Suprapubic skin (tissue), 4 donors: ENCODE measurements around the gene CNDP1. TPM values are rescaled to one million over a fixed set of nuclear protein-coding genes. Genes with fewer than 3 reads are reported as not detected.
"Not testable (repeated sequence)": the region's sequence is repeated elsewhere in the genome, so short reads cannot be mapped to it uniquely, and the experiment has no call there.

Experiments
- DNase-seq, 2 donors: peaks; one replicate each; pipeline ENCODE4 v3.0.0-alpha.2; 2019; ENCODE audit warnings: low spot score in 2 of 2
- H3K27ac ChIP-seq: fragments of 200-600 bp; sonication (generic); one replicate; pipeline ENCODE4 v1.5.1; 2019
- H3K27me3 ChIP-seq: fragments of 200-600 bp; sonication (generic); one replicate; pipeline ENCODE4 v1.5.1; 2019
- H3K36me3 ChIP-seq: fragments of 200-600 bp; sonication (generic); one replicate; pipeline ENCODE4 v1.5.1; 2019
- H3K4me1 ChIP-seq: fragments of 200-600 bp; sonication (generic); one replicate; pipeline ENCODE4 v1.5.1; 2019
- H3K4me3 ChIP-seq: fragments of 200-600 bp; sonication (generic); one replicate; pipeline ENCODE4 v1.5.1; 2019; ENCODE audit warnings: mild to moderate bottlenecking
- H3K9me3 ChIP-seq: fragments of 200-600 bp; sonication (generic); one replicate; pipeline ENCODE4 v1.5.1; 2019
- CTCF ChIP-seq, 2 donors: fragments of 200-600 bp in 1 of 2; fragments of 450-650 bp in 1 of 2; sonication (generic) in 1 of 2; IDR thresholded peaks; one replicate each; pipeline ENCODE4 v1.5.1; 2016 to 2019; ENCODE audit warnings: antibody characterized with exemption in 2 of 2, mild to moderate bottlenecking in 1 of 2, moderate library complexity in 1 of 2
- EP300 ChIP-seq: sonication (generic); formaldehyde crosslinking; IDR thresholded peaks from one replicate; pipeline ENCODE4 v1.6.1; 2017; ENCODE audit warnings: antibody characterized with exemption
- POLR2A ChIP-seq, 2 donors: fragments of 450-650 bp; IDR thresholded peaks; one replicate each; pipeline ENCODE4 v1.6.1; 2017; ENCODE audit warnings: antibody characterized with exemption in 2 of 2, mild to moderate bottlenecking in 2 of 2, moderate library complexity in 2 of 2
- POLR2AphosphoS5 ChIP-seq, 3 donors: sonication (generic); formaldehyde crosslinking; IDR thresholded peaks; one replicate each; pipeline ENCODE4 v1.6.1; 2017; ENCODE audit warnings: antibody characterized with exemption in 3 of 3
- WGBS: methylation state at CpG from one replicate; pipeline ENCODE4 v1.1.5; 2018; 5-methylcytosine and 5-hydroxymethylcytosine counted together
- total RNA-seq, 4 donors: library from RNA; depleted of rRNA; stranded (reverse); fragments of >200 nt; gene quantifications; one replicate each; pipeline ENCODE4 v1.1.0, GENCODE V29; 2016

Gene CNDP1
- total RNA-seq, 4 donors from 2014 or later = 0.21 to 1.1 (median 0.97) TPM; not detected in 1

GRCh38 chr18:74563999-74564398 lies 29.7 kb downstream of the CNDP1 start:
- TF ChIP-seq POLR2A (IDR thresholded peaks at IDR 0.05) (no peak), EP300 (no peak), POLR2AphosphoS5 (IDR thresholded peaks at IDR 0.05) (no peak), CTCF (IDR thresholded peaks at IDR 0.05) (no peak)
- no peaks in the 10 kb centered on the region for H3K4me1 ChIP-seq
- H3K27ac ChIP-seq = no peak overlapping the region
- 53% methylated on average over 3 of the region's 3 CpGs for WGBS
- H3K27me3 ChIP-seq = peaks cover 8% of the 10 kb centered on the region
- no peak overlapping the region for H3K4me3 ChIP-seq
- no peaks in the 10 kb centered on the region for H3K9me3 ChIP-seq
- DNase-seq = no peak
- H3K36me3 ChIP-seq = no peaks in the 10 kb centered on the region

- H3K4me1 ChIP-seq, H3K27me3 ChIP-seq, H3K9me3 ChIP-seq, H3K27ac ChIP-seq, H3K4me3 ChIP-seq, H3K36me3 ChIP-seq, DNase-seq: not testable (repeated sequence)
- WGBS = 89% methylated on average over 1 of the region's 1 CpG
These were observed 30.9 kb downstream of the CNDP1 start for GRCh38 chr18:74565164-74565563.

GRCh38 chr18:74565993-74566392 lies 31.7 kb downstream of the CNDP1 start:
- H3K27ac ChIP-seq, DNase-seq: not testable (repeated sequence)
- WGBS = 95% methylated on average over 3 of the region's 3 CpGs

GRCh38 chr18:74567822-74568221 lies 33.5 kb downstream of the CNDP1 start:
- Histone ChIP-seq H3K27me3 (peaks cover 8% of the 10 kb centered on the region), H3K36me3 (no peaks in the 10 kb centered on the region), H3K4me3 (no peak overlapping the region), H3K27ac (no peak overlapping the region), H3K4me1 (no peaks in the 10 kb centered on the region), H3K9me3 (no peaks in the 10 kb centered on the region)
- no peak for TF ChIP-seq POLR2A (IDR thresholded peaks at IDR 0.05)
- TF ChIP-seq CTCF (IDR thresholded peaks at IDR 0.05) = no peak
- DNase-seq = no peak
- 68% methylated on average over 7 of the region's 7 CpGs for WGBS

More at GRCh38 chr18:74565993-74566392, 31.7 kb downstream of the CNDP1 start:
- H3K9me3 ChIP-seq, H3K4me3 ChIP-seq, H3K36me3 ChIP-seq, H3K4me1 ChIP-seq, H3K27me3 ChIP-seq: not testable (repeated sequence)

- no peaks in the 10 kb centered on the region for H3K36me3 ChIP-seq
These were observed 35.1 kb downstream of the CNDP1 start for GRCh38 chr18:74569401-74569800.

GRCh38 chr18:74570266-74570665 lies 36.0 kb downstream of the CNDP1 start:
- no peaks in the 10 kb centered on the region for H3K4me1 ChIP-seq
- H3K9me3 ChIP-seq = no peaks in the 10 kb centered on the region
- TF ChIP-seq EP300 (no peak), POLR2AphosphoS5 (IDR thresholded peaks at IDR 0.05) (no peak), CTCF (IDR thresholded peaks at IDR 0.05) (no peak), POLR2A (IDR thresholded peaks at IDR 0.05) (no peak)
- 76% methylated on average over 4 of the region's 4 CpGs for WGBS
- DNase-seq = no peak
- no peak overlapping the region for H3K4me3 ChIP-seq
- H3K27ac ChIP-seq = no peak overlapping the region
- peaks cover 8% of the 10 kb centered on the region for H3K27me3 ChIP-seq
- no peaks in the 10 kb centered on the region for H3K36me3 ChIP-seq

More at GRCh38 chr18:74569401-74569800, 35.1 kb downstream of the CNDP1 start:
- no peak for TF ChIP-seq POLR2AphosphoS5 (IDR thresholded peaks at IDR 0.05)
- TF ChIP-seq CTCF (IDR thresholded peaks at IDR 0.05) = no peak
- TF ChIP-seq POLR2A (IDR thresholded peaks at IDR 0.05) = no peak
- no peak for TF ChIP-seq EP300
- Histone ChIP-seq H3K4me1 (no peaks in the 10 kb centered on the region), H3K27ac (no peak overlapping the region), H3K27me3 (peaks cover 8% of the 10 kb centered on the region), H3K9me3 (no peaks in the 10 kb centered on the region), H3K4me3 (no peak overlapping the region)
- 85% methylated on average over 4 of the region's 4 CpGs for WGBS
- DNase-seq = no peak
